Measurements from ENCODE around the gene GLIS2. TPM values are rescaled to one million over a fixed set of nuclear protein-coding genes. Genes with fewer than 3 reads are reported as not detected.

The GLIS2 gene
- total and polyA plus RNA-seq, 10 of the 15 experiments (the other 5 are each of a cell fraction or from before 2014, with no cell fraction given) = 0.03 to 0.64 (median 0.18) TPM; not detected in 4

- ChIA-PET RAD21 (ENCODE audit: unreplicated experiment) (no interaction called here), SMC1A (ENCODE audit: uncharacterized antibody, unreplicated experiment) (no interaction called here), POLR2A (no interaction called here), CTCF (no interaction called here)
- no peaks in the 10 kb centered on the region for H3K79me2 ChIP-seq (ENCODE audit: control insufficient read depth, insufficient read depth, low read length)
- H3K4me1 ChIP-seq (ENCODE audit: control insufficient read depth, insufficient read depth, low read length) = no peaks in the 10 kb centered on the region
- in situ Hi-C loops (cut with MboI) (no loop called here), intact Hi-C loops (cut with micrococcal nuclease; ENCODE audit: unreplicated experiment) (no loop called here)
- no peaks in the 10 kb centered on the region for H3K27me3 ChIP-seq (replicated peaks in 1 of 2; ENCODE audit: control insufficient read depth in 2 of 2, insufficient read depth in 2 of 2, low read length in 1 of 2)
- no peak overlapping the region for H3K4me2 ChIP-seq (ENCODE audit: control insufficient read depth, insufficient read depth)
- H3K36me3 ChIP-seq (ENCODE audit: control insufficient read depth in 2 of 2, insufficient read depth in 2 of 2, low read length in 1 of 2) = peaks cover 0 to 2% of the 10 kb centered on the region in 2 experiments; a peak in 1 of 4 replicates
- peaks cover 5% of the 10 kb centered on the region for H4K20me1 ChIP-seq (ENCODE audit: control insufficient read depth, insufficient read depth)
- H3K4me3 ChIP-seq = no peak overlapping the region
- TF ChIP-seq POLR2A (IDR thresholded peaks at IDR 0.05; ENCODE audit: low read depth, low read length) (peak; percentile 4; the same call in 1 of the 2 replicates), NRF1 (conservative IDR thresholded peaks at IDR 0.05; ENCODE audit: low read depth, low read length) (no peak)
- BruUV-seq (replicated peaks) = no TSS peak
- WGBS (ENCODE audit: insufficient coverage, insufficient replicate concordance, low lambda C conversion rate, missing lambda C conversion rate) = 88% methylated on average over 31 of the region's 31 CpGs
- H2AFZ ChIP-seq (ENCODE audit: control insufficient read depth, low read depth, low read length) = no peak overlapping the region
- H3K9ac ChIP-seq (ENCODE audit: control insufficient read depth, insufficient read depth, low read length) = no peak overlapping the region
- FAIRE-seq (no peak), ATAC-seq (no peak), DNase-seq (ENCODE audit: low read depth, low spot score) (no peak)
- H3K27ac ChIP-seq (ENCODE audit: control insufficient read depth, insufficient read depth) = no peak overlapping the region
- no peaks in the 10 kb centered on the region for H3K9me3 ChIP-seq (replicated peaks; ENCODE audit: control insufficient read depth, insufficient read depth, low read length)
These were observed 60.4 kb downstream of the GLIS2 start for GRCh38 chr16:4376126-4376892.

GRCh38 chr16:4376893-4377572 lies 61.2 kb downstream of the GLIS2 start:
- POLR2A ChIA-PET = no interaction called here
- Histone ChIP-seq H3K27me3 (replicated peaks in 1 of 2; ENCODE audit: control insufficient read depth in 2 of 2, insufficient read depth in 2 of 2, low read length in 1 of 2) (no peaks in the 10 kb centered on the region), H3K4me2 (ENCODE audit: control insufficient read depth, insufficient read depth) (no peak overlapping the region), H3K9me3 (replicated peaks; ENCODE audit: control insufficient read depth, insufficient read depth, low read length) (no peaks in the 10 kb centered on the region), H4K20me1 (ENCODE audit: control insufficient read depth, insufficient read depth) (peaks cover 5% of the 10 kb centered on the region), H3K4me1 (ENCODE audit: control insufficient read depth, insufficient read depth, low read length) (no peaks in the 10 kb centered on the region), H3K4me3 (no peak overlapping the region), H3K79me2 (ENCODE audit: control insufficient read depth, insufficient read depth, low read length) (no peaks in the 10 kb centered on the region), H3K9ac (ENCODE audit: control insufficient read depth, insufficient read depth, low read length) (no peak overlapping the region), H2AFZ (ENCODE audit: control insufficient read depth, low read depth, low read length) (no peak overlapping the region), H3K36me3 (ENCODE audit: control insufficient read depth in 2 of 2, insufficient read depth in 2 of 2, low read length in 1 of 2) (peaks cover 0 to 2% of the 10 kb centered on the region in 2 experiments; a peak in 1 of 4 replicates), H3K27ac (ENCODE audit: control insufficient read depth, insufficient read depth) (no peak overlapping the region)
- FAIRE-seq = no peak
- RAD21 ChIA-PET (ENCODE audit: unreplicated experiment) = no interaction called here
- no peak for DNase-seq (ENCODE audit: low read depth, low spot score)
- 93% methylated on average over 25 of the region's 27 CpGs for WGBS (ENCODE audit: insufficient coverage, insufficient replicate concordance, low lambda C conversion rate, missing lambda C conversion rate)
- in situ Hi-C loops (cut with MboI) = no loop called here
- CTCF ChIA-PET = interaction anchor here (0.6 kb wide), 1 partner anchor 88 kb away, joined by 3 read pairs; no protein-coding TSS in a partner anchor
- SMC1A ChIA-PET (ENCODE audit: uncharacterized antibody, unreplicated experiment) = no interaction called here
- intact Hi-C loops (cut with micrococcal nuclease; ENCODE audit: unreplicated experiment) = no loop called here
- no TSS peak for BruUV-seq (replicated peaks)
- ATAC-seq = no peak
- TF ChIP-seq PBX3 (IDR thresholded peaks at IDR 0.05; ENCODE audit: insufficient replicate concordance, low read depth, low read length) (no peak), DPF2 (IDR thresholded peaks at IDR 0.05) (no peak), MYC (IDR thresholded peaks at IDR 0.05; ENCODE audit: insufficient read depth, insufficient read length, insufficient replicate concordance, low read length, severe bottlenecking) (no peak), JUND (IDR thresholded peaks at IDR 0.05; ENCODE audit: low read depth, low read length) (no peak), RFX5 (IDR thresholded peaks at IDR 0.05; ENCODE audit: low read depth, low read length) (no peak), NKRF (conservative IDR thresholded peaks at IDR 0.05) (no peak), CHD2 (IDR thresholded peaks at IDR 0.05; ENCODE audit: borderline replicate concordance, low read depth, low read length) (no peak)
